ENCODE measurements around the gene RNF121. TPM values are rescaled to one million over a fixed set of nuclear protein-coding genes. Genes with fewer than 3 reads are reported as not detected.

RNF121 gene
- total RNA-seq, 6 experiments from 2014 or later = 36.7 to 41.6 (median 38.7) TPM

GRCh38 chr11:71986131-71986530 is 57.3 kb downstream of the RNF121 start:
- peaks cover 28% of the 10 kb centered on the region for H3K4me1 Mint-ChIP-seq (ENCODE audit: low read depth)
- no peaks in the 10 kb centered on the region for H3K9me3 Mint-ChIP-seq
- H3K27me3 Mint-ChIP-seq (ENCODE audit: insufficient read depth) = no peaks in the 10 kb centered on the region
- H3K36me3 Mint-ChIP-seq (ENCODE audit: low read depth) = no peaks in the 10 kb centered on the region
- no peak for DNase-seq
- no peak overlapping the region for H3K27ac Mint-ChIP-seq
- H3K4me3 Mint-ChIP-seq = no peak overlapping the region
- no peak for TF ChIP-seq CTCF (IDR thresholded peaks at IDR 0.05)

GRCh38 chr11:71987521-71987920 is 58.7 kb downstream of the RNF121 start:
- Mint-ChIP-seq H3K27me3 (ENCODE audit: insufficient read depth) (no peaks in the 10 kb centered on the region), H3K36me3 (ENCODE audit: low read depth) (no peaks in the 10 kb centered on the region), H3K4me3 (no peak overlapping the region; the same call in 1 of the 2 replicates), H3K9me3 (no peaks in the 10 kb centered on the region), H3K4me1 (ENCODE audit: low read depth) (peaks cover 28% of the 10 kb centered on the region), H3K27ac (peak overlapping the region; percentile 68)
- no peak for TF ChIP-seq CTCF (IDR thresholded peaks at IDR 0.05)
- no peak for DNase-seq

- no peaks in the 10 kb centered on the region for H3K9me3 Mint-ChIP-seq
- peak overlapping the region; percentile 68 for H3K27ac Mint-ChIP-seq
- H3K27me3 Mint-ChIP-seq (ENCODE audit: insufficient read depth) = no peaks in the 10 kb centered on the region
- no peak for TF ChIP-seq CTCF (IDR thresholded peaks at IDR 0.05)
- H3K4me1 Mint-ChIP-seq (ENCODE audit: low read depth) = peaks cover 26% of the 10 kb centered on the region
- peak; percentile 72 for DNase-seq
- H3K4me3 Mint-ChIP-seq = peak overlapping the region; percentile 36
- H3K36me3 Mint-ChIP-seq (ENCODE audit: low read depth) = peaks cover 1% of the 10 kb centered on the region
Observed at GRCh38 chr11:71988050-71988449, 59.2 kb downstream of the RNF121 start.

- no peaks in the 10 kb centered on the region for H3K9me3 Mint-ChIP-seq
- no peak for DNase-seq
- H3K27me3 Mint-ChIP-seq (ENCODE audit: insufficient read depth) = no peaks in the 10 kb centered on the region
- no peak overlapping the region for H3K4me3 Mint-ChIP-seq
- H3K27ac Mint-ChIP-seq = no peak overlapping the region
- TF ChIP-seq CTCF (IDR thresholded peaks at IDR 0.05) = no peak
- H3K36me3 Mint-ChIP-seq (ENCODE audit: low read depth) = peaks cover 6% of the 10 kb centered on the region
- H3K4me1 Mint-ChIP-seq (ENCODE audit: low read depth) = peaks cover 20% of the 10 kb centered on the region
Observed at GRCh38 chr11:71990701-71991100, 61.9 kb downstream of the RNF121 start.

GRCh38 chr11:71991494-71991893 is 62.6 kb downstream of the RNF121 start:
- TF ChIP-seq CTCF (IDR thresholded peaks at IDR 0.05) = no peak
- Mint-ChIP-seq H3K4me1 (ENCODE audit: low read depth) (peaks cover 20% of the 10 kb centered on the region), H3K36me3 (ENCODE audit: low read depth) (peaks cover 6% of the 10 kb centered on the region), H3K4me3 (no peak overlapping the region), H3K27me3 (ENCODE audit: insufficient read depth) (no peaks in the 10 kb centered on the region), H3K27ac (no peak overlapping the region), H3K9me3 (no peaks in the 10 kb centered on the region)
- DNase-seq = no peak
